Fibroblast of pulmonary artery (primary cell): ENCODE measurements around the gene KIZ.
A peak's percentile ranks its signal among the peaks of the same experiment; 100 is the strongest.

ENCODE experiments used
- DNase-seq: peaks from one replicate; pipeline ENCODE4 v3.0.0-alpha.2; 2010; ENCODE audit warnings: low read depth
- H3K4me3 ChIP-seq: replicated peaks from 2 replicates; pipeline ENCODE4 v1.5.1; 2011; ENCODE audit warnings: low read depth, mild to moderate bottlenecking, control low read depth, low read length, moderate library complexity
- CTCF ChIP-seq: IDR thresholded peaks from 2 replicates; pipeline ENCODE4 v1.5.1; 2011; ENCODE audit warnings: mild to moderate bottlenecking, control low read depth, low read length, inconsistent platforms; ENCODE audit errors: missing control alignments

Gene KIZ

DNA sequence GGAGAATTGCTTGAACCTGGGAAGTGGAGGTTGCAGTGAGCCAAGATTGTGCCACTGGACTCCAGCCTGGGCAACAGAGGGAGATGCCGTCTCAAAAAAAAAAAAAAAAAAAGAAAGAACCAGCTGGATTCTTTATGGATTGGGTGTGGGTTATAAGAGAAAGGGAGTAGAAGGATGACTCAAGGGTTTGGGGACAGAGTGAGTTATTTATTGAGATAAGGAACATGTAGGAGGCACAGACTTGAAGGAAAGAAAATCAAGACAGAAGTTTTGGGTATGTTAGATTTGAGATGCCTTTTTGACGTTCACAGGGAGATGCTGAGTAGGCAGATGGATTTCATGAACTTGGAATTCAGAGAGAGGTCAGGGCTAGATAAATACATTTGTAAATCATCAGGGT, 47.6 kb downstream of the KIZ start:
- no peak overlapping the region for H3K4me3 ChIP-seq
- DNase-seq, result peak; percentile 57
- no peak for TF ChIP-seq CTCF

GRCh38 chr20:21174516-21175239, 48.8 kb downstream of the KIZ start:
- TF ChIP-seq CTCF, result no peak
- no peak for DNase-seq
- no peak overlapping the region for H3K4me3 ChIP-seq

GRCh38 chr20:21175433-21175832, 49.6 kb downstream of the KIZ start:
- DNase-seq, result no peak
- no peak overlapping the region for H3K4me3 ChIP-seq
- no peak for TF ChIP-seq CTCF

GRCh38 chr20:21177767-21178166, 51.9 kb downstream of the KIZ start:
- no peak for DNase-seq
- TF ChIP-seq CTCF, result no peak
- H3K4me3 ChIP-seq, result no peak overlapping the region

DNA sequence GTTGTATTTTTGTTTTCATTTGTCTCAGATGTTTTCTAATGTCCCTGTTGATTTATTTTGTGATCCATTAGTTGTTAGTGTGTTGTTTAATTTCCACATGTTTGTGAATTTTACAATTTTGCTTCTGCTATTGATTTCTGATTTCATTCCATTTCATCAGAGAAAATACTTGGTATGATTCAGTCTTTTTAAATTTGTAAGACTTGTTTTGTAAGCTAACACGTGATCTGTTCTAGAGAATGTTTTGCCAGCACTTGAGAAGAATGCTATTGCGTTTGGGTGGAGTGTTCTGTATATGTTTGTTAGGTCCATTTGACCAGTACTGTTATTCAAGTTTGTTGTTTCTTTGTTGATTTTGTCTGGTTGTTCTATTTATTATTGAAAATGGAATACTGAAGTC, 53.9 kb downstream of the KIZ start:
- DNase-seq, result peak; percentile 47
- H3K4me3 ChIP-seq, result no peak overlapping the region
- no peak for TF ChIP-seq CTCF

- no peak for DNase-seq
- H3K4me3 ChIP-seq, result no peak overlapping the region
Observed at GRCh38 chr20:21180248-21180647, 54.4 kb downstream of the KIZ start.

More at GRCh38 chr20:21180248-21180647, 54.4 kb downstream of the KIZ start:
- no peak for TF ChIP-seq CTCF
